Measurements from ENCODE around the gene OR2T6. TPM values are rescaled to one million over a fixed set of nuclear protein-coding genes. Genes with fewer than 3 reads are reported as not detected.

The OR2T6 gene
- total and polyA plus RNA-seq, 7 experiments from 2014 or later = not detected

Other genes with a start within 250 kb of the OR2T6 start
- gene OR2M5, start 230.6 kb upstream of the OR2T6 start, total RNA-seq = not detected
- not detected for gene OR2M5, start 230.6 kb upstream of the OR2T6 start, polyA plus RNA-seq
- not detected for gene OR2M2, start 200.9 kb upstream of the OR2T6 start, total RNA-seq
- not detected for gene OR2M2, start 200.9 kb upstream of the OR2T6 start, polyA plus RNA-seq
- gene OR2M3, start 178.5 kb upstream of the OR2T6 start, total RNA-seq = under 1 TPM in 1 of 5 experiments, not detected in 4; 0.03 TPM
- not detected for gene OR2M3, start 178.5 kb upstream of the OR2T6 start, polyA plus RNA-seq
- gene OR2M4, start 144.3 kb upstream of the OR2T6 start, total RNA-seq = not detected
- gene OR2M4, start 144.3 kb upstream of the OR2T6 start, polyA plus RNA-seq = not detected
- gene OR2T33, start 97.8 kb upstream of the OR2T6 start, total RNA-seq = not detected
- gene OR2T33, start 97.8 kb upstream of the OR2T6 start, polyA plus RNA-seq = not detected
- gene OR2T12, start 72.3 kb upstream of the OR2T6 start, total RNA-seq = not detected
- gene OR2T12, start 72.3 kb upstream of the OR2T6 start, polyA plus RNA-seq = not detected
- not detected for gene OR2M7, start 51.2 kb upstream of the OR2T6 start, total RNA-seq
- not detected for gene OR2M7, start 51.2 kb upstream of the OR2T6 start, polyA plus RNA-seq
- gene OR14C36, start 27.0 kb upstream of the OR2T6 start, total RNA-seq = not detected
- gene OR14C36, start 27.0 kb upstream of the OR2T6 start, polyA plus RNA-seq = not detected
- gene OR2T4, start 14.1 kb upstream of the OR2T6 start, total RNA-seq = not detected
- not detected for gene OR2T4, start 14.1 kb upstream of the OR2T6 start, polyA plus RNA-seq
- not detected for gene OR2T1, start 27.3 kb downstream of the OR2T6 start, total RNA-seq
- gene OR2T1, start 27.3 kb downstream of the OR2T6 start, polyA plus RNA-seq = not detected
- not detected for gene OR2T2, start 69.9 kb downstream of the OR2T6 start, total RNA-seq
- gene OR2T2, start 69.9 kb downstream of the OR2T6 start, polyA plus RNA-seq = under 1 TPM in 1 of 2 donors, not detected in 1; 0.44 TPM
- gene OR2T3, start 97.6 kb downstream of the OR2T6 start, total RNA-seq = not detected
- not detected for gene OR2T3, start 97.6 kb downstream of the OR2T6 start, polyA plus RNA-seq
- not detected for gene OR2T5, start 112.8 kb downstream of the OR2T6 start, total RNA-seq
- gene OR2T5, start 112.8 kb downstream of the OR2T6 start, polyA plus RNA-seq = not detected
- gene OR2G6, start 132.3 kb downstream of the OR2T6 start, total RNA-seq = not detected
- not detected for gene OR2G6, start 132.3 kb downstream of the OR2T6 start, polyA plus RNA-seq
- gene OR2T29, start 187.0 kb downstream of the OR2T6 start, total RNA-seq = not detected
- not detected for gene OR2T29, start 187.0 kb downstream of the OR2T6 start, polyA plus RNA-seq
- gene OR2T34, start 199.0 kb downstream of the OR2T6 start, total RNA-seq = not detected
- under 1 TPM in 1 of 2 donors, not detected in 1; 0.47 TPM for gene OR2T34, start 199.0 kb downstream of the OR2T6 start, polyA plus RNA-seq
- not detected for gene OR2T10, start 222.0 kb downstream of the OR2T6 start, total RNA-seq
- not detected for gene OR2T10, start 222.0 kb downstream of the OR2T6 start, polyA plus RNA-seq

Measured in naive thymus-derived CD4-positive, alpha-beta T cell (primary cell).